Limb (tissue), 2 donors: Measurements from ENCODE around the gene CAPZB.

Source experiments
- DNase-seq, 2 donors: peaks; one replicate each; pipeline ENCODE4 v3.0.0-alpha.2; 2016; ENCODE audit errors: extremely low spot score in 2 of 2

Gene CAPZB

DNA sequence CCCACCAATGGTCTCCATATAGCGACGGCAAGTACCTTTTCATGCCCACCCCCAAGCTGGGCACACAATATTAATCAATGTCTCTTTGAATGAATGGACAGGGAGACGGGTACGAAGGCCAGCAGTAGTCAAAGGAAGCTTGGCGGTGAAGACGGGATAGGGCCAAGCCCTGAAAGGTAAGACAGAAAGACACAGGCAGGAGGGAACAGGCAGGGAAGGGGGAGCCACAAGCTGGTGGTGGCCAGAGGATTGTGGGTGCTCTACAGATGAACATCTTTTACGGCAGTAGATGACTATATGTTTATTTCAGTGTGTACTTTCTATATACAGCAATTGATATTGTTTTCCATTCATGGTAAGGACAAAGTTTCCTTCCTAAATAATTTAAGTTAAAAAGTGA is 16.3 kb downstream of the CAPZB start:
- no peak for DNase-seq

DNA sequence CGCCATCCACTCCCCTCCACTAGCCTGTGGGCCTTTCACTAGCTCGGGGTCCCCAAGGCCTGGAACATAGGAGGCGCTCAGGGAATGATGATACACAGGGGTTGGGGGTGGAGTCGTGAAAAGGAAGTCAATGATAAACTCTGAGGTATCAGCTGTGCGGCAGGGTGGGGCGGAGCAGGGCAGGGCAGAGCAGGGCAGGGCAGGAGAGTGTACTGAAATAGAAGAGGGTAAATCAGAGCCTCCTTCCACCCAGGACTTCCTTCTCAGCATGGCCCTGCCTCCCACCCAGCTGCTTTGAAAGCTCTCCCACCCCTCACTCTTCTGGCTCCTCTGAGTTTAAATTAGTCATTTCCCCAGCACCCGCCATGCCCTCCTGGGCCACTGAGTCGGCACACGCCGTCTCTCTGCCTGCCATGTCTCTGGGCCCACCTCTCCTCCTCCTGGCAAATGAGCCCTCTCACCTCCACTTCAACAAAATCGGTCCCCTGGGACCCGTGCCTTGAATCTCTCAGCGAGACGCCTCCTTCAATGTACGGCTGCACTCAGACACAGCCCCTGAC is 16.9 kb downstream of the CAPZB start:
- no peak for DNase-seq

DNA sequence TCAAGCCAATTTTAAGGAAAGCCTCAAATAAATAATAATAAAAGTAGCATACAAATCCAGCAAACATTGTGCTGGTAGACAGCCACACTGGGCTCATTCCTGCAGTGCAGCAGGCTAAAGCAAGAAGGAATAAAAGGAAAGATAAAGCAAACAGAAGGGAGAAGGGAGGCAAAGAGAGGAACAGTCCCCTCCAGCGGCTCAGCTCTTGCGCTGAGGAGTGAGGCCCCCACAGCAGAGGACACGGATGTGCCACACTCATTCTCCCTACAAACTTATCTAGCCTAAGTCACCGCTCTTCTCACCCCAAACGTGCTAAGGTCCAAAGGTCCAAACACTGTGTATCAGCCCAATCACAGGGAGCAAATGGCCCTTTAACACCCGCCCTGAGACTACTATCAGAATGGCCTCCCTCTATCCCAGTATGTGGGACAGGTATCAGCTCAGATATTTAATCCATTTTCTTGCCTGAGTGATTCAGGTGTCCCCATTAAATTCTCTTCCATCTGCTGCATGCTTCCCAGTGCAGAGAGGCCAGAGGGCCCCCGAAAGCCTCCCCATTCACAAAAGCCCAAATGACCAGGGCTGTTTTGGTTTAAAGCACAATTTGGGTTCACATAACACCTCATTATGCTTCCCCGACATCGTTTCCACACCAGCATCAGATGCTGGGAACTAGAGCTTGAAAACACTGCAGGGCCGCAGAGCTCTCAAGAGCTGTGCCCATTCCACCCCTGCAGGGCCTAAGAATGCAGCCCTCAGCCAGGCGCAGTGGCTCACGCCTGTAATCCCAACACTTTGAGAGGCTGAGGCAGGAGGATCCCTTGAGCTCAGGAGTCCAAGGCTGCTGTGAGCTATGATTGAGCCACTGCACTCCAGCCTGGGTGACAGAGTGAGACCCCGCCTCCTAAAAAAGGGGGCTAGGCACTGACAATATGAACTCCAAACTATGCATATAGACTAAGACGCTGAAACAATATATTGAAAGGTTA is 17.8 kb downstream of the CAPZB start:
- no peak for DNase-seq

DNA sequence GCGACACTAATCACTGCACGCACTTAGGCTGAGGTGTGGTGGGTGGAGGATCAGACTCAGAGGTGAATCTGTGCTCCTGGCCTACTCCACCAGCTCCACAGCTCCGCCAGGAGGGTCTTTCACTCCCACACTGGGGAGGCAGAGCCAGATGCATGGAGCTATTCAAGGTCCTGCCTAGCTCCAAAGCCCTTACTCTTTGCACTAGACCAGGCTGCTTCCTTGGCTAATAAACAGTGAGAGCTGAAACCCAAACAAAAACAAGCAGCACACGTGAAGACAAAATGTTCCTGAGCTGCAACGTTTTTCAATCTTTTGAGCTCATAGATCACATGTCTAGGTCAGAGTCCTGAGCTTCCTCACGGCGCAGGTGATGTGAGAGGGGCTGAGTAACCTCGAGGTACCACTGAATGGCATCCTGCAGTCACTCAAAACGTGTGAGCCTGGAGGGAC is 19.2 kb downstream of the CAPZB start:
- DNase-seq: no peak

DNA sequence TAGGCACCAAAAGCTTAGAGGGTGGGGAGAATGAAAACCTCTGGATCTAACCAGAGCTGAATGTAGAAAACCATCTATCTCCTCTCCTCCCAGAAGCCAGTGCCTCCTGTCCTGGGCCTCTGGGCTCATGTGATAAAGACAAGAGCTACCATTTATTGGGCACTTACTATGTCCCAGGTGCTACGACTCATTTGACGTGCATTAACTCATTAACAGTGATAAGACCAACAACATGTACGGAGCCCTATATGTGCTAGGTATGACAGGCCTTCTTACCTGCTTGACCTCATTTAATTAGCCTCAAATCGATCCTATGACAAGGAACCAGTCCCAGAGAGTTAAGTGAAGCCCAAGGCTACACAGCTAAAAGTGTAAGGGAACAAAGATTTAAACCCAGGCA is 19.7 kb downstream of the CAPZB start:
- DNase-seq: no peak

DNA sequence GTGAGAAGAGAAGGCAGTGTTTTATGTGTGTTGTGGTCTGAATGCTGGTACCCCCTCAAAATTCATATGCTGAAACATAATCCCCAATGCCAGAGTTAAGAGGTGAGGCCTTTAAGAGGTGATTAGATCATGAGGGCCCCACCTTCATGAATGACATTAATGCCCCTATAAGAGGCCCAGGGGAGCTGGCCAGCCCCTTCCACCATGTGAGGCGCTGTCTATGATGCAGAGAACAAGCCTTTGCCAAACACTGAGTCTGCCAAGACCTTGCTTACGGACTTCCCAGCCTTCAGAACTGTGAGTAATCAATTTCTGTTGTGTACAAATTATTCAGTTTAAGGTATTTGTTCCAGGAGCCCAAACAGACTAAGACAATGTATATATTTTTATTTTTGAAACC is 20.2 kb downstream of the CAPZB start:
- no peak for DNase-seq

DNA sequence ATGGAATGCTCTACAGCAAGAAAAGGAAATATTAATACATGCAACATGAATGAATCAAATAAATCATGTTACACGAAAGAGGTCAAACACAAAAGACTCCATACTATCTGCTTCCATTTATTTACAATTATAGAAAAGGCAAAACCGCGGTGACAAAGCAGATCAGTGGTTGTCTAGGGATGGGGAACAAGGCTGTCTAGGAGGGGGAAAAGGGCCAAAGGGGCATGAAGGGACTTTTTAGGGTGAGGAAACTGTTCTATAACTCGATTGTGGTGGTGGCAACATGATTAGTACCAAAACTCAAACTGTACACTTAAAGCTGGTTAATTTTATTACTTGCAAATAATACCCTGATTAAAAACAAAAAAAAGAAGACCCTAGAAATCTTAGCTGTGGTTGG is 20.6 kb downstream of the CAPZB start:
- no peak for DNase-seq

DNA sequence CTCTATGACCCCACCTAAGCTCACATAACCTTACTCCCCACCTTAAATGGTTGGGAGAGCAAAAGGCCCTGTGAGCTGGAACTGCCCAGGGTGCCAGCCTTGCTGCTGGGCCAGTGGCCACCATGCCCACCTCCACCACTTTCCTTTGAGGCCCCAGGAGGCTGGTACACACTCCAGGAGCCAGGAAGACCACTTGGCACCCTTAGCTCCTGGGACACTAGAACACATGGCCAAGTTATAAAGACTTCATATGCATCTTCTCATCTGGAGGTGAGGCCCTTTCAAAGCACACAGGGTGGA is 21.9 kb downstream of the CAPZB start:
- DNase-seq: no peak

DNA sequence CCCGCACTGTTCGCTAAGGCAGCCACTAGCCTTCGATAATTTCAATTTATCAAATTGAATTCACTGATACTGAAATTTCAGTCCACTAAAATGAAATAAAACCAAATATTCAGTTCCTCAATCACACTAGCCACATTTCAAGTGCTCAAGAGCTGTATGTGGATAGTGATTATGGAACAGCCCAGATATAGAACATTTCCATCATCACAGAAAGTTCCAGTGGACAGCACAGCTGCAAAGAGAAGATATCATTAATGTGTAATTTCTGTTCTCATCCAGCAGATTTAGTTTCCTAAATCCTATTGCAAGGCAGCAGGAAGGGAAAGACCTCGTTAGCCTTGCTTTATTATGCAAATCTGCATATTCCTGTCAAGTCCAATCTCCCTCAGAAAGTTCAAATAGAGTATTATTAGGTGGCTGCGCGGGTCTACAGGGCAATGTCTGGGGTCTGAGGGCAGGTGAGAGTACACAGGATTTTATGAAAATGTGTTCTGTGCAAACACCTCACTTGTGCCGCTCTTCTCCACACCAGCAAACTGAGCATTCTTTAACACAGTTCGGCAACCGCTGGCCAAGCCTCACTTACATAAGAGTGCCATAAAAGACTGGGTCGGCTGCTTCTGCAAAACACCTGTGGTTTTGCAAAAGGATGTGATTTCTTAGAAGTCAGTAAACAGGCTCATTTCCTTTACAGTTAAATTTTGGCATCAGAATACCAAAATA is 22.4 kb downstream of the CAPZB start:
- DNase-seq: no peak

DNA sequence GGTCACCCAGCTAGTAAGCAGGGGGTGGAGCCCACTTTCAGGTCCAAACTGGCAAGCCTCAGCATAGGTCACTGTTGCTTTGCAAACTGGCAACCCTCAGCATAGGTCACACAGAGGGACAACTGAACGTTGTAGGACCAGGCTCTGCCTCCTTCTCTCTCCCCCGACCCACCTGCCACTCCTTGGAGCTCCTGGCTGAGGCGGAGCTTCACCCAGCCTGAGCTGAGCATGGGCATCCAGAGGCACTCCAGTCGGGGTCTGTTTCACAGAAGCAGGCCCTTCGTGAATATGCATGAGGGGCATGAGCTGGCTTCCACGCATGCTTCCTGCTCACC is 24.2 kb downstream of the CAPZB start:
- no peak for DNase-seq

DNA sequence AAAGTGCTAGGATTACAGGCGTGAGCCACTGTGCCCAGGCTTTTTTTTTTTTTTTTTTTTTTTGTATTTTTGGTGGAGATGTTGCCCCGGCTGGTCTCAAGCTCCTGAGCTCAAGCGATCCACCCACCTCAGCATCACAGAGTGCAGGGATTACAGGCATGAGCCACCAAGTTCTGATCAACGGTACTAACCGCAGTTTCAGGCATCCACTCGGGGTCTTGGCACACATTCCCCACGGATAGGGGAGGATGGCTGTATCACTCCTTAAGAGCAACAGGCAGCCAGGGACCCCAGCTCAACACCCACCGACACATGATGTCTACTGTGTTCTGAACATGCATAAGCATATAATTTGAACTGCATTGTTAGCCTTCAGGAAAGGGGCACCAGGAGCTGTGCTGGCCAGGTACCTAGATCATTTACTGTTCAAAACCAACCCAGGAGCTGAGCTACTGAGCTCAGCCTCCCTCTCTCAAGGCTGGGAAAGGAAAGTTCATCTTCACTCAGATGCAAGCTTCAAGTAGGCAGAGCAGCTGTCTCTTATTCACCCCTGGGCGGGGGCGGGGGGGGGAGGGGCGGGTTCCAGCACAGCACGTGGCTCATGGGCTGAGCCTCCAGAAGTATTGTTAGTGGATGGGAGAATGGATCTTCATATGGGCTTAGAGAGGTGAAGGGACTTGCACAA is 24.7 kb downstream of the CAPZB start:
- no peak for DNase-seq

DNA sequence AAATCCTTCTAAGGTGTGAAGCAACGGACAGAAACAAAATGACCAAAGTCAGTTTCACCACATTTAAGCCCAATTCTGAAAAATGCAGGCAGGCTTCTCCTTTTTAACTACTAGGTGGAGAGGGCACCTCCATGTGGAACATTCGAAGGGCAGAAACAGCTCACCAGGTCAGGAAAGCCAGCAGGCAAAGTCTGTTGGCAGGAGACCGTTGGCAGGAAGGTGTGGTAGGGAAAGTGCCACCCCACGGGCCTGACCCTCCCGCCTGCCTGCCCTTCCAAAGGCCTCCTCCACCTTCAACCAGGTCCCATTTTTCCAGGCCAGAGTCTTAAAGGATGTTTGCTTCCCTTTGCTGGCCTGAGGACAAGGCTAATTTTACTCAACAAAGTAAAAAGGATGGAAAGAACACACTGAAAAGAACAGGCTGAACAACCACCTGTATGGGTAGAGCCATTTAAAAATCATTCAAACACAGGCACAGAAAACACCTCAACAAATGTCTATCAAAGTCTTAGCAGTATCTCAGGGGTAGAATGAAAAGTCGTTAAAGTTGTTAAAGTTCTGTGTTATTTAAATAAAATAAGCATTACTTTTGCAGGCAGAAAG is 26.4 kb downstream of the CAPZB start:
- no peak for DNase-seq

DNA sequence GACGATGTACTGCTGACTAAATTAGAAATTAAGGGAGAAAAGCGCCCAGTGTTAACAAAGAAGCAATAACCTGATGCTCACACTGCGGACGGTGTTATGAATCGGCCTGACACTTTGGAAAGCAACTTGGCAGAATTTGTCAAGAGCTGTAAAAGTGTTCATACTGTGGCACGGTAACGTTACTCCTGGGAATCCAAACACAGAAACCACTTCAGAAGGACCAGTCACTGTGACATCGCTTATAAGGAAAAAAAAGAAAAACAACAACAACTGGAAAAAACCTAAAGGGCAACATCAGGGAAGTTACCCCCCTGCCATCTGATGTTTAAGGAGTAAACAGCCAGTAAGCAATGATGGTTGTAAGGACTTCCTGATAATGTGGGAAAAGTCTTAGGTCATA is 27.7 kb downstream of the CAPZB start:
- DNase-seq: no peak

DNA sequence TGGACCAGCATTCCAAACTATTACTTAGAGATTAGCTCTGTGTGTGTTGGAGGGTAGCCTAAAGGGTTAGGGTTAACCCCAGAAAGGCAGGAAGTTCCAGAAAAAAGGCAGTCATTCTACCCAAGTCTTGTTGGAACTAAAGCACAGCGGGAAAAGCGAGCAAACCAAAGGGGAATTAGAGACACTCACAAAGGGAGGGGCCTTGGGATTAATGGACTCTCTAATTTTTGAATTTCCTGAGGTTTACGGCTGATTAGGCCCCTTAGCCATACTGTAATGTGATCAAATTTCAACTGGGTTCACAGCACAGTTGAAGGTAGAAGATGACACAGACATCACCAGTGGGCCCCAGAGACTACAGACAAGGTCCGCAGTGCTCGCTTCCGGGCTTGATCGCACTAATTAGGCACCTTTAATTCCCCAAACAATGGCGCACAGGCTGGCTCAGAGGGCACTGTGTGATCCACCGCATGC is 28.3 kb downstream of the CAPZB start:
- no peak for DNase-seq

DNA sequence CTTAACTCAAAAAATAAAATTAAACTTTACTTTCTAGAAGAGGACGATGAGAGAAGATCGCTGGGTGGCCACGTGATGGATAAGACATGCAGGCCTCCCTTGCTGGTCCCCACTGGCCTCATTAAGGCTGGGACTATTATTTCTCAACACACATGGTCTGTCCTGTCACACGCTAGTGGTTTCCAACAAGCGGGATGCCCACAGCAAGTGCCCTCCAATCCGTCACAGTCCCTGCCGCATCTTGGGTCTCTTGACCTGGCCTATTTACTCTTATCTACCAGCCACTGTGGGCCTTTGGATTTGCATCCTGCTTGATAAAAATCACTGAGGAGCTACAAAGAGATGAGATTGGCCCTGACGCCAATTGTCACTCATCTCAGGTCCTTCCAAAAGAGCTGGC is 30.0 kb downstream of the CAPZB start:
- DNase-seq: no peak

DNA sequence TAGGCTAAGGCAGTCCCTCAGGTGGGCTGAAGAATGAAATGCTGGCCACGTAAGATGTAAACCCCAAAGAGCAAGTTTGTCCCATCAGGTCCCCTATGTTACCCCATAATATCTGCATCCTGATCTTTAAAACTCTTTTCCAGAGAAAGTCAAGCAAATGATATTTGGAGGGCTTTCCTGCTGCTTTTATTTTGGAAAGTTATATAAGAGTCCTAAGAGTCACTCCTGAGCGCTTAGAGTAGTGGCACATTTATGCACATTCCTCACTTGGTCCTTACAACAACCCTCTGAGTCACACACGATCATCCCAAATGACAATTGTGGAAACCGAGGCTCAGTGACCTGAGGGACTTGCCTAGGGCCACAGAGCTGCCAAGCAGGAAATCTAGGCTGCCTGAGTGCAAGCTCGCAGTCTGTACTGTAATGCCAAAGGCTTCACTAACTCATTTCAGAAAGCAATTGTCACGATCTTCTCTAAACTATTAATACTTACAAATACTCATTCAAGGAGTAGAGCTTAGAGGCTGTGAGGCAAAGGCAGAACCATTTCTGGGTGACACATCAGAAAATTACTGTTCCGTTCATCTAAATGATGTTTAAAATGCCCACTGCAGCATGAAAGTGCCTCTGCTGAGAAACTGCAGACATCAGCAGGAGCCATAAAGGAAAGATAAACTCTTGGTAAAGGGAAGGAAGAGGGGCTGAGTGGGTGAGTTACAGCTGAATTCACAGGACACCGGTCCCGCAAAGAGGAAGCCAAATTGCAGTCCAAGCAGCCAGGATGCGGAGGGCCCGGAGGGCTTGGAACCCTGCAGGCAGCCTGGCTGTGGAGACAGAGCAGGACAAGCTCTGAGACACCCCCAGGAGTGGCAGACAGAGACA is 30.8 kb downstream of the CAPZB start:
- DNase-seq: no peak

DNA sequence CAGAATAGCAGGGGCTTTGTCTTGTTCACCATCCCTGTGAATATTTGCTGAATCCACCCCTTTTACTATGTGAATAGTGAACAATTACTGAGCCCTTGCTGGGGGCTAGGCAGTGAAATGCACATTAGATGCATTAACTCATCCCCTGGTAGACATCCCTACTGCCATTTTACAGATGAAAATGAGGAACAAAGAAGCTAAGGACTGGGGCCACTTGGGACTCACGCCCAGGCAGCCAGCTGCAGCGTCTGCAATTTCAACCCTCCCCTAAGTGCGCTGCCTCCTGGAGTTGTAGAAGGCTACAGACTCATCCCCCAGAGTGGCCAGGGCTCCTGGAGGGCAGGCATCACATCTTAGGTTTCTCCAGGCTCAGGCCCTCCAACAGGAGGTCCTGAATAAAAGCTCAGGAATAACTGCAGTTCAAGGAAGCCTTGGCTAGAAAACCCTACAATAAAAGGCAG is 31.6 kb downstream of the CAPZB start:
- no peak for DNase-seq

DNA sequence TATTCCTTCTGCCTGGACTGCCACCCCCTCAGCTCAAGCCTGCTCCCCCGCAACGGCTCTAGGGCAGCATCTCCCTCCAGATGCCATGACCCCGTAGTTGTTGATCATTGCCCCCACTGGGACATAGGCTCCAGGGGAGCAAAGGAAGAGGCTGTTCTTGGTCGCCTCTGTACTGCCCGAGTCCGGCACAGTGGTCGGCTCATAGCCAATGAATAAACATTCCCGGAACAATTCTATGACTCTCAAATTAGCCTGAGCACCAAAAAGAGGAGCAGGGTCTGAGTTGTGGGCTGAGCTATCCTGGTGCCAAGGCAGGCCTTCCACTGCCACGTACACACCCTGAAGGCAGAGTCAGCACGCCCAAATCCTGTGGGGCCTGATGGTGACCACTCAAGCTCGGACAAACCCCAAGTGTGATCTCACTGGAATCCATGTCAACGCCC is 33.1 kb downstream of the CAPZB start:
- no peak for DNase-seq

DNA sequence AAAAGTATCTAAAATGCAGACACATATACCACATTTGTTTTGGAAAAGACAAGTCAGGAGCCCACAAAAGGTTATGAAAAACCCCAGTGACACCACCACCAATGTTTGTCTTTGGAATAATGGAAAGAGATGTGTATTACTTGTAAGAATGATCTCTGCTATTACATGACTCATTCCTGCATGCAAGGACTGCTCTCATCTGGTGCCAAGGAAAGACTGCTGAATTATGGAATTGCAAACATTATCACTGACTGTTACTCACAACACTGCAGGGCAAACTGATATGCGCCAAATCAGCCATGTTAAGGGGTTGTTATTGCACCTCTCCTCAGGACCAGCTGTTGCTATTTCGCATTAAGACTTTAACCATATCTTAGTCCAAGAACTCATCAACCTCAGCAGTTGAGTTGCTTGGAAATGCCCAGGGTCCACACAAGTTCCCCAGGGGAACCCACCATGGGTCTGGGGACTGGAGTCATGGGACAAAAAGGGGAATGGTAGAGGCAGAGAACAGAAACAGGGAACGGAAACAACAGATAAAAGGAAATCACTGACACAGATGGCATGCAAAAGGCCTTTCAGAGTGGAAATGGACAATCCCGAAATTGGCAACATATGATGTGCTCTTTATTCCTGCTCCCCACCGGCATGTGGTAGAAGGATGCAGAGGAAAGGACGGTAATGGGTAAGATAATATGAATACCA is 34.4 kb downstream of the CAPZB start:
- DNase-seq: no peak
